DOHH2 (cell line): ENCODE results near the gene CYP4B1.
"Not testable (repeated sequence)": the region's sequence is repeated elsewhere in the genome, so short reads cannot be mapped to it uniquely, and the experiment has no call there.

Source experiments
- H3F3A ChIP-seq: fragments of 200-600 bp; sonication (generic), shearing (Covaris generic); 2 replicates; pipeline ENCODE4 v1.6.0; 2016; ENCODE audit warnings: antibody characterized with exemption, mild to moderate bottlenecking; ENCODE audit not compliant: control insufficient read depth, insufficient read depth
- H3K27ac ChIP-seq: fragments of 200-600 bp; sonication (generic); 2 replicates; pipeline ENCODE4 v1.5.1; 2014; ENCODE audit warnings: low read depth, mild to moderate bottlenecking, low read length, moderate library complexity
- H3K27me3 ChIP-seq: fragments of 200-600 bp; sonication (generic); 2 replicates; pipeline ENCODE4 v1.6.1; 2014; ENCODE audit warnings: mild to moderate bottlenecking, low read length, mixed read lengths; ENCODE audit not compliant: control insufficient read depth
- H3K36me3 ChIP-seq: fragments of 200-600 bp; sonication (generic); 2 replicates; pipeline ENCODE4 v1.6.1; 2014; ENCODE audit warnings: mild to moderate bottlenecking, low read length, moderate library complexity, mixed read lengths; ENCODE audit not compliant: control insufficient read depth
- H3K4me1 ChIP-seq: fragments of 200-600 bp; sonication (generic); 2 replicates; pipeline ENCODE4 v1.6.1; 2014; ENCODE audit warnings: mild to moderate bottlenecking, low read length, mixed read lengths; ENCODE audit not compliant: control insufficient read depth
- H3K4me2 ChIP-seq: fragments of 200-600 bp; sonication (generic); 2 replicates; pipeline ENCODE4 v1.6.0; 2014; ENCODE audit warnings: mild to moderate bottlenecking, low read length, moderate library complexity
- H3K4me3 ChIP-seq: fragments of 200-600 bp; sonication (generic); 2 replicates; pipeline ENCODE4 v1.5.1; 2014; ENCODE audit warnings: mild to moderate bottlenecking, low read length, mixed read lengths
- H3K79me2 ChIP-seq: fragments of 200-600 bp; sonication (generic); 2 replicates; pipeline ENCODE4 v1.6.1; 2014; ENCODE audit warnings: mild to moderate bottlenecking, low read length, mixed read lengths; ENCODE audit not compliant: control insufficient read depth
- H3K9me2 ChIP-seq: fragments of 200-600 bp; sonication (generic); replicated peaks from 2 replicates; pipeline ENCODE4 v1.6.1; 2014; ENCODE audit warnings: mild to moderate bottlenecking, low read length, mixed read lengths; ENCODE audit not compliant: control insufficient read depth
- H3K9me3 ChIP-seq: fragments of 200-600 bp; sonication (generic); 2 replicates; pipeline ENCODE4 v1.6.1; 2014; ENCODE audit warnings: antibody characterized with exemption, low read length, mixed read lengths; ENCODE audit not compliant: control insufficient read depth, insufficient read depth
- H4K20me1 ChIP-seq: fragments of 200-600 bp; sonication (generic); 2 replicates; pipeline ENCODE4 v1.6.0; 2014; ENCODE audit warnings: low read depth, mild to moderate bottlenecking, antibody characterized with exemption, low read length, moderate library complexity; ENCODE audit not compliant: control insufficient read depth, insufficient read depth
- EZH2phosphoT487 ChIP-seq: fragments of 200-600 bp; sonication (generic); IDR thresholded peaks from 2 replicates; pipeline ENCODE4 v1.6.1; 2017; ENCODE audit warnings: borderline replicate concordance, mild to moderate bottlenecking, antibody characterized with exemption, low read length, moderate library complexity, mixed read lengths
- TF ChIP-seq, protein P1 (sequence below): fragments of 200-600 bp; sonication (generic); IDR thresholded peaks from one replicate; pipeline ENCODE4 v1.5.1; 2014; ENCODE audit warnings: antibody characterized with exemption, mild to moderate bottlenecking, low read depth, low read length; ENCODE audit not compliant: poor library complexity, severe bottlenecking

CYP4B1 gene

DNA sequence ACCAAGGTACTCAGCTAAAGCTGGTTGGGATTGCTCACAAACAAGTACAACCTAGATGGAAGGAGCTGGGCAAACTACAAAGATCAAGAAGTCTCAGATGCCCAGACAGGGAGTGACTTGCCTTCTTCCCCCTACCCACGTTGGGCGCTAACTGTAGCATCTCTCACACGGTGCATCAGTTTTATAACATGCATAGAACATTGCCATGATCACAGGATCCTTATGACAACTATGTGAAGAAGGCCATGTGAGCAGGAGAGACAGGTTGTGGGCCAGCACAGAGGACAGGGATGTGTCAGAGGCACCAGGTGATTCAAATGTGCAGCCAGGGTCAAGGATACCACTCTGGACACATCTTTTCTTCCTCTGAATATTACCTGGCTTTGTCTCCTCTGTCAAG, 28.3 kb upstream of the CYP4B1 start:
- TF ChIP-seq, protein P1, sequence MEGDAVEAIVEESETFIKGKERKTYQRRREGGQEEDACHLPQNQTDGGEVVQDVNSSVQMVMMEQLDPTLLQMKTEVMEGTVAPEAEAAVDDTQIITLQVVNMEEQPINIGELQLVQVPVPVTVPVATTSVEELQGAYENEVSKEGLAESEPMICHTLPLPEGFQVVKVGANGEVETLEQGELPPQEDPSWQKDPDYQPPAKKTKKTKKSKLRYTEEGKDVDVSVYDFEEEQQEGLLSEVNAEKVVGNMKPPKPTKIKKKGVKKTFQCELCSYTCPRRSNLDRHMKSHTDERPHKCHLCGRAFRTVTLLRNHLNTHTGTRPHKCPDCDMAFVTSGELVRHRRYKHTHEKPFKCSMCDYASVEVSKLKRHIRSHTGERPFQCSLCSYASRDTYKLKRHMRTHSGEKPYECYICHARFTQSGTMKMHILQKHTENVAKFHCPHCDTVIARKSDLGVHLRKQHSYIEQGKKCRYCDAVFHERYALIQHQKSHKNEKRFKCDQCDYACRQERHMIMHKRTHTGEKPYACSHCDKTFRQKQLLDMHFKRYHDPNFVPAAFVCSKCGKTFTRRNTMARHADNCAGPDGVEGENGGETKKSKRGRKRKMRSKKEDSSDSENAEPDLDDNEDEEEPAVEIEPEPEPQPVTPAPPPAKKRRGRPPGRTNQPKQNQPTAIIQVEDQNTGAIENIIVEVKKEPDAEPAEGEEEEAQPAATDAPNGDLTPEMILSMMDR = no peak
- no peak for TF ChIP-seq EZH2phosphoT487
- peaks cover 33% of the 10 kb centered on the region; the same call in 1 of the 2 replicates for H3K9me3 ChIP-seq

DNA sequence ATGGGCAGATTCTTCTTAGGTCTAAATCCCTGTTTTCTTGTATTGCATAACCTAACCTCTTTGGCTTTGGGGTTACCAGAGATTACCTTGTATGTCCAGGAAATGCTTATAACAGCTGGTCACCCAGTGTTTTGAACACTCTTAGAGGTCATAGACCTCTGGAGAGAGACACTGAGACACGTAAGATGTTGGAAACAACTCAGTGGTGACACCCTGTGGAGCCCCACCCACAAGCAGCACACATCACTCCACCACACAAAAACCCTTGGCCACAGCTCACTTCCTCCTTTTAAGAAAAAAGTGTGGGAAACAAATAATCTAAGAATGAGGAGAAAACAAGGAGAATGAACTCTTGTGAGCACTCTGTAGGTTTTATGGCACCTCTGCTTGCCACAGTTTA, 26.3 kb upstream of the CYP4B1 start:
- Histone ChIP-seq H3K4me3 (no peak overlapping the region), H3K27me3 (no peaks in the 10 kb centered on the region), H3K27ac (no peak overlapping the region), H3F3A (no peaks in the 10 kb centered on the region), H3K9me2 (no peaks in the 10 kb centered on the region), H3K4me2 (no peak overlapping the region), H3K36me3 (no peaks in the 10 kb centered on the region), H4K20me1 (no peaks in the 10 kb centered on the region), H3K79me2 (no peaks in the 10 kb centered on the region), H3K9me3 (peaks cover 33% of the 10 kb centered on the region; the same call in 1 of the 2 replicates), H3K4me1 (no peaks in the 10 kb centered on the region)
- TF ChIP-seq, protein P1 = no peak
- no peak for TF ChIP-seq EZH2phosphoT487

More for the DNA sequence above, 28.3 kb upstream of the CYP4B1 start:
- H3K4me3 ChIP-seq = no peak overlapping the region
- no peak overlapping the region for H3K4me2 ChIP-seq
- H3K9me2 ChIP-seq = no peaks in the 10 kb centered on the region
- no peaks in the 10 kb centered on the region for H4K20me1 ChIP-seq
- no peaks in the 10 kb centered on the region for H3K36me3 ChIP-seq
- no peaks in the 10 kb centered on the region for H3K79me2 ChIP-seq
- H3K27ac ChIP-seq = no peak overlapping the region
- no peaks in the 10 kb centered on the region for H3F3A ChIP-seq
- no peaks in the 10 kb centered on the region for H3K4me1 ChIP-seq
- H3K27me3 ChIP-seq = no peaks in the 10 kb centered on the region

DNA sequence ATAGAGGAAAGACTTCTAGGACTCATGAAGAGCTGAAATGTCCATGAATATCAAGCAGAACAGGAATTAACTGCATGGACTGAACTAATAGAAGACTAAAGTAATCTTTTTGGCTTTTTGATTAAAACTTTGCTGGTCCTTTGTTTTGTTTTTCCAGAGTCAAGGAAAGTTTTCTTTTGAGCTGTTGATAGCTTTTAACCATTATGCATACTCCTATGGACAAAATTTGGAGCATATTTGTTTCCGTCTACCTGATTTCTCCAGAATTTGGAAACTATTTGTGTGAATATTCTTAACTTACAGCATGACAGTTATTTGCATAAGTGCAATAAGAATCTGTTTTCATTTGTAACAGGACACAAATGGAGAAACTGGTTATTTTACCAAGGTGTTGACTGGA, 24.5 kb upstream of the CYP4B1 start:
- H3K79me2 ChIP-seq = no peaks in the 10 kb centered on the region
- no peaks in the 10 kb centered on the region for H3K36me3 ChIP-seq
- no peaks in the 10 kb centered on the region for H3K4me1 ChIP-seq
- H3K27ac ChIP-seq = no peak overlapping the region
- peaks cover 28% of the 10 kb centered on the region; the same call in 1 of the 2 replicates for H3K9me3 ChIP-seq
- TF ChIP-seq, protein P1 = no peak
- no peak for TF ChIP-seq EZH2phosphoT487
- H3K9me2 ChIP-seq = no peaks in the 10 kb centered on the region
- no peak overlapping the region for H3K4me2 ChIP-seq
- H4K20me1 ChIP-seq = no peaks in the 10 kb centered on the region
- H3K27me3 ChIP-seq = no peaks in the 10 kb centered on the region
- no peaks in the 10 kb centered on the region for H3F3A ChIP-seq
- H3K4me3 ChIP-seq = no peak overlapping the region

DNA sequence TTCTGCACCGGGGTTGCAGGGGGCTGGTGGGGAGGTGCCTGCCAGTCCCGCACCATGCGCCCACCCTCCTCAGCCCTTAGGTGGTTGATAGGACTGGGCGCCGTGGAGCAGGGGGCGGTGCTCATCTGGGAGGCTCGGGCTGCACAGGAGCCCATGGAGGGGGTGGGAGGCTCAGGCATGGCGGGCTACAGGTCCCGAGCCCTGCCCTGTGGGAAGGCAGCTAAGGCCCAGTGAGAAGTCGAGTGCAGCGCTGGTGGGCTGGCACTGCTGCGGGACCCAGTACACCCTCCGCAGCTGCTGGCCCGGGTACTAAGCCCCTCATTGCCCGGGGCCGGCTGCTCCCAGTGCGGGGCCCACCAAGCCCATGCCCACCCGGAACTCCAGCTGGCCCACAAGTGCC, 20.4 kb upstream of the CYP4B1 start:
- H4K20me1 ChIP-seq, H3K27me3 ChIP-seq, H3K4me1 ChIP-seq, H3K27ac ChIP-seq, H3K36me3 ChIP-seq, H3K9me3 ChIP-seq, H3K4me2 ChIP-seq, H3F3A ChIP-seq, H3K9me2 ChIP-seq, H3K79me2 ChIP-seq, H3K4me3 ChIP-seq: not testable (repeated sequence)
